ENCODE results near the gene PRSS57. TPM values are rescaled to one million over a fixed set of nuclear protein-coding genes. Genes with fewer than 3 reads are reported as not detected.
"Not testable (repeated sequence)": the region's sequence is repeated elsewhere in the genome, so short reads cannot be mapped to it uniquely, and the experiment has no call there.

Gene PRSS57
- total RNA-seq, 4 donors from 2014 or later, result not detected

DNA sequence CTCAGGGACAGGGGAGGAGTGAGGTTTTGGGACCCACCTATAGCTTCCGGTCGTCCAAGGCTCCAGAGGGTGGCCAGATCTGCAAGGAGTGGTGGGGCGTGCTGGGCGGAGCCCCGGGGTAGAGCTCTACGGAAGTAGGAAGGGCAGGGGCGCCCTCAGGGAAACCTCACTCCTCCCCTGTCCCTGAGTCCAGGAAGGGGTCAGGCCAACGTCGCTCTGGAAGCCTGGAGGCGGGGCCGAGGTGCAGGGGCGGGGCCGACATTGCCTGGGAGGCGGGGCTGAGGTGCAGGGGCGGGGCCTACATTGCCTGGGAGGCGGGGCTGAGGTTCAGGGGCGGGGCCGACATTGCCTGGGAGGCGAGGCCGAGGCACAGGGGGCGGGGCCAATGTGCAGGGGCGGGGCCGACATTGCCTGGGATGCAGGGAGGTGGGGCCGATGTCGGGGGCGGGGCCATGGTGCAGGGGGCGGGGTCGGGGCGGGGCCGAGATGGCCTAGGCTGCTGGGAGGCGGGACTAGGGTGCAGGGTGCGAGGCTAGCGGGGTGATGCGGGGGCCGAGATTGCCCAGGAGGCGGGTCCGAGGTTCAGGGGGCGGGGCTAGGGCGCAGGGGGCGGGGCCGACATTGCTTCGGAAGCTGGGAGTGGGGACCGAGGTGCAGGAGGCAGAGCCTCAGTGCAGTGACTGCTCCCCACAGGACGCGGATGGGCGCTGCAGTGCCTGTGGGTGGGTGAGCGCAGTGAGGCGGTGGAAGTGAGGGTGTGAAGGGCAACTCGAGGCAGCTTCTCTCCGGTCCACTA lies 8.6 kb upstream of the PRSS57 start:
- H3K4me3 ChIP-seq, result peak overlapping the region in 1 of 2 donors; percentile 26
- H3K27ac ChIP-seq, result peak overlapping the region in 2 of 4 donors; percentile 37 to 46
- no peaks in the 10 kb centered on the region for H3K9me3 ChIP-seq
- peaks cover 36% of the 10 kb centered on the region for H3K27me3 ChIP-seq
- ATAC-seq, result peak; percentile 86
- 9 to 11% methylated on average over 11 to 19 of the region's 50 CpGs for WGBS, 2 donors (ENCODE audit: low coverage in 1 of 2)
- no peaks in the 10 kb centered on the region for H3K36me3 ChIP-seq
- H3K4me1 ChIP-seq, result peaks cover 0 to 32% (median 4%) of the 10 kb centered on the region in 3 donors
- TF ChIP-seq, protein P1, sequence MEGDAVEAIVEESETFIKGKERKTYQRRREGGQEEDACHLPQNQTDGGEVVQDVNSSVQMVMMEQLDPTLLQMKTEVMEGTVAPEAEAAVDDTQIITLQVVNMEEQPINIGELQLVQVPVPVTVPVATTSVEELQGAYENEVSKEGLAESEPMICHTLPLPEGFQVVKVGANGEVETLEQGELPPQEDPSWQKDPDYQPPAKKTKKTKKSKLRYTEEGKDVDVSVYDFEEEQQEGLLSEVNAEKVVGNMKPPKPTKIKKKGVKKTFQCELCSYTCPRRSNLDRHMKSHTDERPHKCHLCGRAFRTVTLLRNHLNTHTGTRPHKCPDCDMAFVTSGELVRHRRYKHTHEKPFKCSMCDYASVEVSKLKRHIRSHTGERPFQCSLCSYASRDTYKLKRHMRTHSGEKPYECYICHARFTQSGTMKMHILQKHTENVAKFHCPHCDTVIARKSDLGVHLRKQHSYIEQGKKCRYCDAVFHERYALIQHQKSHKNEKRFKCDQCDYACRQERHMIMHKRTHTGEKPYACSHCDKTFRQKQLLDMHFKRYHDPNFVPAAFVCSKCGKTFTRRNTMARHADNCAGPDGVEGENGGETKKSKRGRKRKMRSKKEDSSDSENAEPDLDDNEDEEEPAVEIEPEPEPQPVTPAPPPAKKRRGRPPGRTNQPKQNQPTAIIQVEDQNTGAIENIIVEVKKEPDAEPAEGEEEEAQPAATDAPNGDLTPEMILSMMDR (IDR thresholded peaks at IDR 0.05), result no peak
- TF ChIP-seq POLR2A (IDR thresholded peaks at IDR 0.05) (no peak), POLR2AphosphoS5 (IDR thresholded peaks at IDR 0.05) (no peak), EP300 (IDR thresholded peaks at IDR 0.05) (no peak)

DNA sequence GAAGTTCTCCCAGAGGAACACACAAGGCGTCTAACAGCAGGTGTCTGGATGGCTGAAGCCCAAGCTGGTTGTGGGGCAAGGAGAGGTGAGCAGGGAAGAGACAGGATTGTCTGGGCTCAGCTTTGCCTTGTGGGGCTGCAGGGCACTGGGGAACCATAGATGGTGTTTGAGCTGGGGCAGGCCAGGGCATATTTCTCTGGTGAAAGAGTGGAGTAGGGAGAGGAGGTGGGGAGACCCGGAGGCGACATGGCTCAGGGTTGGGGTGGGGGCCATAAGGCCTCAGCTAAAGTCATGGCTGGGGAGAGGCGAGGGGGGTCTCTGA lies 8.0 kb upstream of the PRSS57 start:
- WGBS, 2 donors (ENCODE audit: low coverage in 1 of 2), result 49 to 50% methylated on average over 2 to 3 of the region's 4 CpGs
- peak overlapping the region in 2 of 4 donors; percentile 37 to 46 for H3K27ac ChIP-seq
- ATAC-seq, result no peak
- TF ChIP-seq EP300 (IDR thresholded peaks at IDR 0.05) (no peak), POLR2AphosphoS5 (IDR thresholded peaks at IDR 0.05) (no peak), POLR2A (IDR thresholded peaks at IDR 0.05) (no peak)
- TF ChIP-seq, protein P1 (IDR thresholded peaks at IDR 0.05), result no peak
- H3K9me3 ChIP-seq, result no peaks in the 10 kb centered on the region
- H3K27me3 ChIP-seq, result peaks cover 36% of the 10 kb centered on the region
- no peaks in the 10 kb centered on the region for H3K36me3 ChIP-seq
- peak overlapping the region in 1 of 2 donors; percentile 26 for H3K4me3 ChIP-seq
- peaks cover 0 to 29% (median 3%) of the 10 kb centered on the region in 3 donors for H3K4me1 ChIP-seq

DNA sequence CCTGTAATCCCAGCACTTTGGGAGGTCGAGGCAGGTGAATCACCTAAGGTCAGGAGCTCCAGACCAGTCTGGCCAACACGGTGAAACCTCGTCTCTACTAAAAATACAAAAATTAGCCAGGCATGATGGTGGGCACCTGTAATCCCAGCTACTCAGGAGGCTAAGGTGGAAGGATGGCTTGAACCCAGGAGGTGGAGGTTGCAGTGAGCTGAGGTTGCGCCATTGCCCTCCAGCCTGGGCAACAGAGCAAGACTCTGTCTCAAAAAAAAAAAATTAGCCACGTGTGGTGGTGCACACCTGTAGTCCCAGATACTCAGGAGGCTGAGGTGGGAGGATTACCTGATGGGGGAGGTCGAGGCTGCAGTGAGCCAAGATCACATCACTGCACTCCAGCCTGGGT lies 7.6 kb upstream of the PRSS57 start:
- Histone ChIP-seq H3K4me1 (peaks cover 0 to 24% (median 0%) of the 10 kb centered on the region in 3 donors), H3K4me3 (peak overlapping the region in 1 of 2 donors; percentile 26), H3K27me3 (peaks cover 36% of the 10 kb centered on the region)
- not testable (repeated sequence) for H3K27ac ChIP-seq, H3K36me3 ChIP-seq, H3K9me3 ChIP-seq, ATAC-seq
- WGBS, 2 donors (ENCODE audit: low coverage in 1 of 2), result 73 to 74% methylated on average over 5 to 6 of the region's 6 CpGs

DNA sequence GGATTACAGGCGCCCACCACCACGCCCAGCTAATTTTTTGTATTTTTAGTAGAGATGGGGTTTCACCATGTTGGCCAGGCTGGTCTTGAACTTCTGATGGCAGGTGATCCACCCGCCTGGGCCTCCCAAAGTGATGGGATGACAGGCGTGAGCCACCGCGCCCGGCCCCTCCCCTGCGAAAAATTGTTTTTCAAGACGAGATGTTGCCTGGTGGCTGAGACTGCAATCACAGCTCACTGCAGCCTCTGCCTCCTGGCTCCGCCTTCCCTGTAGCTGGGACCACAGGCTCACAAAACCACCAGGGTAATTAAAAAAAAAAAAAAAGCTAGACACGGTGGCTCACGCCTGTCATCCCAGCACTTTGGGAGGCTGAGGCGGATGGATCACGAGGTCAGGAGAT lies 4.6 kb upstream of the PRSS57 start:
- H3K9me3 ChIP-seq, H3K27ac ChIP-seq, ATAC-seq, H3K36me3 ChIP-seq, H3K4me3 ChIP-seq: not testable (repeated sequence)
- Histone ChIP-seq H3K4me1 (peaks cover 0 to 14% (median 0%) of the 10 kb centered on the region in 3 donors), H3K27me3 (peaks cover 55% of the 10 kb centered on the region)
- WGBS, 2 donors (ENCODE audit: low coverage in 1 of 2), result 66% methylated on average over 7 of the region's 14 CpGs; no CpG with 5 or more reads in 1 of the 2 donors

DNA sequence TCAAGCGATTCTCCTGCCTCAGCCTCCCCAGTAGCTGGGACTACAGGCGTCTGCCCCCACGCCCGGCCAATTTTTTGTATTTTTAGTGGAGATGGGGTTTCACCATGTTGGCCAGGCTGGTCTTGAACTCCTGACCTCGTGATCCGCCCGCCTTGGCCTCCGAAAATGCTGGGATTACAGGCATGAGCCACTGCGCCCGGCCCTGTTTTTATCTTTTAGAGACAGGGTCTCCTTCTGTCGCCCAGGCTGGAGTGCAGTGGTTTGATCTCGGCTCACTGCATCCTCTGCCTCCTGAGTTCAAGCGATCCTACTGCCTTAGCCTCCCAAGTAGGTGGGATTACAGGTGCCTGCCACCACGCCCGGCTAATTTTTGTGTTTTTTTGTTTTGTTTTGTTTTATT lies 3.3 kb upstream of the PRSS57 start:
- not testable (repeated sequence) for H3K4me1 ChIP-seq, ATAC-seq, H3K9me3 ChIP-seq, H3K4me3 ChIP-seq, H3K27ac ChIP-seq, H3K36me3 ChIP-seq
- 85 to 100% methylated on average over 2 to 10 of the region's 15 CpGs for WGBS, 2 donors (ENCODE audit: low coverage in 1 of 2)
- H3K27me3 ChIP-seq, result peaks cover 49% of the 10 kb centered on the region

DNA sequence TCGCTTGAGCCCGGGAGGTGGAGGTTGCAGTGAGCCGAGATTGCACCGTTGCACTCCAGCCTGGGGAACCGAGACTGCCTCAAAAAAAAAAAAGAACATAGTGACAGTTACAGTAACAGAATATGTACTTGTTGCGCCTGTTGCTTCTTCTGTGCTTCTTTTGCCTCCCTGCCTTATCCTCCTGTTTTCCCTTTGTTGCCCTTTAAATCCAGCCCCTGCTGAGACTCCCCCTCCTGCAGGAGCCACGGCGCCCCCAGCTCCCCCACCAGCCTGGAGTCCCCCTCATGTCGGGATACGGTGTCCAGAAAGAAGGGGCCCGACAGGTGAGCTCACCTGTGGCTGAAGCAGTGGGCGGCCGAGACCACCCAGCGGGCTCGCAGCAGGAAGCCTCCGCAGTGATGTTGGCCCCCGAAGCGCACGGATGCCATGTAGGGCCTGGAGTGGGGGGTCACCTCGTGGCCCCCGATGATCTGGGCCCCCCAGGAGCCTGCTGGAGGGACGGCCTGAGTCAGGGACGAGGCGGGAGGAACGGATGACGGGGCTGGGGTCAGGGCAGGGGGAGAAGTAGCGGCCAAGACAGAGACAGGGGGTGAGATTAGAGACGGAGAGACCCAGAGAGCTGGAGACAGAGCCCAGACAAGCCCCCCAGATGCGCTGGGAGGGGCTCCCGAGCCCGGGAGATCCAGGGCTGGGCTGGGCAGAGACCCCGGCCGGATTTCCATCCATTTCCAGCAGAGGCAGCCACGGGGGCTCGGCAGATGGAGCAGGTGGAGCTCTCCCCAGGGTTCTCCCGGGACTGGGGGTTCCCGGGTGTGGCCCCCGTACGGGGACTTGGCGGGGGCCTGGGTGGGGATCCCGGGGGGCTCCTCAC lies 536 bp downstream of the PRSS57 start:
- no peaks in the 10 kb centered on the region for H3K36me3 ChIP-seq
- no peak for TF ChIP-seq POLR2A (IDR thresholded peaks at IDR 0.05)
- TF ChIP-seq, protein P1 (IDR thresholded peaks at IDR 0.05), result no peak
- TF ChIP-seq EP300 (IDR thresholded peaks at IDR 0.05), result no peak
- TF ChIP-seq POLR2AphosphoS5 (IDR thresholded peaks at IDR 0.05), result no peak
- H3K27me3 ChIP-seq, result peaks cover 24% of the 10 kb centered on the region
- H3K27ac ChIP-seq, result no peak overlapping the region
- no peaks in the 10 kb centered on the region for H3K4me1 ChIP-seq
- H3K9me3 ChIP-seq, result no peaks in the 10 kb centered on the region
- ATAC-seq, result no peak
- H3K4me3 ChIP-seq, result no peak overlapping the region
- WGBS, 2 donors (ENCODE audit: low coverage in 1 of 2), result 36 to 52% methylated on average over 6 to 13 of the region's 41 CpGs
